ENCODE results near the gene POU3F3.

POU3F3 gene

GRCh38 chr2:104836265-104836664 is 17.6 kb upstream of the POU3F3 start:
- TF ChIP-seq, protein P1, sequence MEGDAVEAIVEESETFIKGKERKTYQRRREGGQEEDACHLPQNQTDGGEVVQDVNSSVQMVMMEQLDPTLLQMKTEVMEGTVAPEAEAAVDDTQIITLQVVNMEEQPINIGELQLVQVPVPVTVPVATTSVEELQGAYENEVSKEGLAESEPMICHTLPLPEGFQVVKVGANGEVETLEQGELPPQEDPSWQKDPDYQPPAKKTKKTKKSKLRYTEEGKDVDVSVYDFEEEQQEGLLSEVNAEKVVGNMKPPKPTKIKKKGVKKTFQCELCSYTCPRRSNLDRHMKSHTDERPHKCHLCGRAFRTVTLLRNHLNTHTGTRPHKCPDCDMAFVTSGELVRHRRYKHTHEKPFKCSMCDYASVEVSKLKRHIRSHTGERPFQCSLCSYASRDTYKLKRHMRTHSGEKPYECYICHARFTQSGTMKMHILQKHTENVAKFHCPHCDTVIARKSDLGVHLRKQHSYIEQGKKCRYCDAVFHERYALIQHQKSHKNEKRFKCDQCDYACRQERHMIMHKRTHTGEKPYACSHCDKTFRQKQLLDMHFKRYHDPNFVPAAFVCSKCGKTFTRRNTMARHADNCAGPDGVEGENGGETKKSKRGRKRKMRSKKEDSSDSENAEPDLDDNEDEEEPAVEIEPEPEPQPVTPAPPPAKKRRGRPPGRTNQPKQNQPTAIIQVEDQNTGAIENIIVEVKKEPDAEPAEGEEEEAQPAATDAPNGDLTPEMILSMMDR (IDR thresholded peaks at IDR 0.05; ENCODE audit: insufficient read depth, low read length, poor library complexity, severe bottlenecking): no peak
- no peaks in the 10 kb centered on the region for H3K36me3 ChIP-seq (ENCODE audit: control insufficient read depth, insufficient read depth, low read length)

DNA sequence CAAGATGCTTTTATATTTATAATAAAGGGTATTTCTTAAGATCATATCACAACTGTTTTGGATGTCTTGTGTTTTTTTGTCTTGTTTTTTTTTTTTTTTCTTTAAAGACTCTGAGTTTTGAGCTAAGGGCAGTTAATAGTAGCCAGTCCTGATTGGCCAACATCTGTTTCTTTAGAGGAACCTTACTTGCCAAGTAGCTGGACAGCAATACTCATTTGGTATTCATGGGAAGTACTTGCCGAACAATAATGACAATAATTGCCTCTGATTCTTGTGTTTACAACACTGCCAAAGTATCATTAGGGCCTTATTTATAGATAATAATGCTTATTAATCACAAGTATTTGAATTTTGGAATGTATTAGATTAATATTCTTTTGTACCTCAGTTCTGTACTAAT is 17.1 kb upstream of the POU3F3 start:
- Histone ChIP-seq H3K4me3 (replicated peaks; ENCODE audit: low read depth, low read length) (no peak overlapping the region), H3K27me3 (replicated peaks; ENCODE audit: control insufficient read depth, insufficient read depth, low read length) (no peaks in the 10 kb centered on the region; the same call in 1 of the 2 replicates), H3K36me3 (ENCODE audit: control insufficient read depth, insufficient read depth, low read length) (no peaks in the 10 kb centered on the region)
- DNase-seq (ENCODE audit: extremely low read depth, insufficient read length): no peak
- TF ChIP-seq, protein P1 (IDR thresholded peaks at IDR 0.05; ENCODE audit: insufficient read depth, low read length, poor library complexity, severe bottlenecking): no peak

More at GRCh38 chr2:104836265-104836664, 17.6 kb upstream of the POU3F3 start:
- no peak for DNase-seq (ENCODE audit: extremely low read depth, insufficient read length)
- H3K27me3 ChIP-seq (replicated peaks; ENCODE audit: control insufficient read depth, insufficient read depth, low read length): no peaks in the 10 kb centered on the region; the same call in 1 of the 2 replicates
- H3K4me3 ChIP-seq (replicated peaks; ENCODE audit: low read depth, low read length): no peak overlapping the region

DNA sequence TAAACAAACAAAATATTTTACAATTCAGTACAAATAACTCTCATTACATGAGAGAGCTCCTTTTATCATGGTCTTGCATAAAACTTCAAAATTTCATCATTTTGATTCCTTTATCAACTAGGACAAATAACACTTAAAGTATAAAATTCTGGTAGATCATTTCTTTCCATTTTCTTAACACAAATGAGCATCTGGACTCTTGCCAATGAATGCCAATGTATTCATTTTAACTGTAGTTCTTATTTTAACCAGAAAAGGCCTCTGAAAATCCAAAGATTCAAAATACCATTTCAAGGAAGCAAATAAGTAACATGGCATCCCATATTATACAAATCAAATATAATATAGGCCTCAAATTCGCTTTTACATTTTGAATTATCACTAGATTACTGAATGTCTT is 13.8 kb upstream of the POU3F3 start:
- H3K27me3 ChIP-seq (replicated peaks; ENCODE audit: control insufficient read depth, insufficient read depth, low read length): no peaks in the 10 kb centered on the region; the same call in 1 of the 2 replicates
- no peaks in the 10 kb centered on the region for H3K36me3 ChIP-seq (ENCODE audit: control insufficient read depth, insufficient read depth, low read length)
- TF ChIP-seq, protein P1 (IDR thresholded peaks at IDR 0.05; ENCODE audit: insufficient read depth, low read length, poor library complexity, severe bottlenecking): no peak
- H3K4me3 ChIP-seq (replicated peaks; ENCODE audit: low read depth, low read length): no peak overlapping the region
- DNase-seq (ENCODE audit: extremely low read depth, insufficient read length): no peak

GRCh38 chr2:104840893-104841585 is 12.9 kb upstream of the POU3F3 start:
- TF ChIP-seq, protein P1 (IDR thresholded peaks at IDR 0.05; ENCODE audit: insufficient read depth, low read length, poor library complexity, severe bottlenecking): no peak

GRCh38 chr2:104841744-104842143 is 12.2 kb upstream of the POU3F3 start:
- Histone ChIP-seq H3K27me3 (replicated peaks; ENCODE audit: control insufficient read depth, insufficient read depth, low read length) (no peaks in the 10 kb centered on the region; the same call in 1 of the 2 replicates), H3K4me3 (replicated peaks; ENCODE audit: low read depth, low read length) (no peak overlapping the region)
- TF ChIP-seq, protein P1 (IDR thresholded peaks at IDR 0.05; ENCODE audit: insufficient read depth, low read length, poor library complexity, severe bottlenecking): no peak

More at GRCh38 chr2:104840893-104841585, 12.9 kb upstream of the POU3F3 start:
- no peaks in the 10 kb centered on the region; the same call in 1 of the 2 replicates for H3K27me3 ChIP-seq (replicated peaks; ENCODE audit: control insufficient read depth, insufficient read depth, low read length)
- no peak overlapping the region for H3K4me3 ChIP-seq (replicated peaks; ENCODE audit: low read depth, low read length)
- no peaks in the 10 kb centered on the region for H3K36me3 ChIP-seq (ENCODE audit: control insufficient read depth, insufficient read depth, low read length)
- DNase-seq (ENCODE audit: extremely low read depth, insufficient read length): no peak

More at GRCh38 chr2:104841744-104842143, 12.2 kb upstream of the POU3F3 start:
- H3K36me3 ChIP-seq (ENCODE audit: control insufficient read depth, insufficient read depth, low read length): no peaks in the 10 kb centered on the region
- no peak for DNase-seq (ENCODE audit: extremely low read depth, insufficient read length)

Data from GM06990 (cell line).